Measurements from ENCODE around the gene OSMR.

GRCh38 chr5:38800515-38800914 lies 45.3 kb upstream of the OSMR start:
- TF ChIP-seq CTCF (conservative IDR thresholded peaks at IDR 0.05; ENCODE audit: low read depth, low read length), result no peak
- no peak for TF ChIP-seq EZH2 (IDR thresholded peaks at IDR 0.05; ENCODE audit: borderline replicate concordance, low read depth, low read length, poor library complexity, severe bottlenecking)

All from A673 (cell line).